Measurements from ENCODE around the gene RAMP3. TPM values are rescaled to one million over a fixed set of nuclear protein-coding genes. Genes with fewer than 3 reads are reported as not detected.

The RAMP3 gene
- polyA plus RNA-seq, 1 experiment = not detected

DNA sequence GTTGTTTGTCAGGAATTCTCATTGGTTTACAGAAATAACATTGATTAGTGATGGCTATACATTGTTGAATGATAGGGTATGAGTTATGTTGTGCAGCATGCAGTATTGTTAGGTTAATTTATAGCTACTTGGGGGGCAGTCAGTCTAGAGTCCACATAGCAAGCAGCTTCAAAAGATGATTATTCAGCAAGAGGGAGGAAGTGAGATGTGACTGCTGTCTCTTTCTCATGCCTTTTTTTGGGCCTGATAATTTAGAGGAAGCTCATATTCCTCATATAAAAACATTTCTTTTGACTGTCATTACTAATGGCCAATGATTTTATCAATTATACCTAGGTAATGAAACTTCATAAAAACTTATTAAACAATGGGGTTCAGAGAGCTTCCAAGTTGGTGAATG, 42.7 kb upstream of the RAMP3 start:
- DNase-seq (ENCODE audit: low read depth) = no peak
- Histone ChIP-seq H3K27me3 (ENCODE audit: control insufficient read depth, insufficient read depth, low read length) (peaks cover 4% of the 10 kb centered on the region), H3K4me3 (ENCODE audit: low read depth, low read length) (no peak overlapping the region), H3K36me3 (ENCODE audit: control insufficient read depth, insufficient read depth, low read length) (no peaks in the 10 kb centered on the region)
- TF ChIP-seq, protein P1, sequence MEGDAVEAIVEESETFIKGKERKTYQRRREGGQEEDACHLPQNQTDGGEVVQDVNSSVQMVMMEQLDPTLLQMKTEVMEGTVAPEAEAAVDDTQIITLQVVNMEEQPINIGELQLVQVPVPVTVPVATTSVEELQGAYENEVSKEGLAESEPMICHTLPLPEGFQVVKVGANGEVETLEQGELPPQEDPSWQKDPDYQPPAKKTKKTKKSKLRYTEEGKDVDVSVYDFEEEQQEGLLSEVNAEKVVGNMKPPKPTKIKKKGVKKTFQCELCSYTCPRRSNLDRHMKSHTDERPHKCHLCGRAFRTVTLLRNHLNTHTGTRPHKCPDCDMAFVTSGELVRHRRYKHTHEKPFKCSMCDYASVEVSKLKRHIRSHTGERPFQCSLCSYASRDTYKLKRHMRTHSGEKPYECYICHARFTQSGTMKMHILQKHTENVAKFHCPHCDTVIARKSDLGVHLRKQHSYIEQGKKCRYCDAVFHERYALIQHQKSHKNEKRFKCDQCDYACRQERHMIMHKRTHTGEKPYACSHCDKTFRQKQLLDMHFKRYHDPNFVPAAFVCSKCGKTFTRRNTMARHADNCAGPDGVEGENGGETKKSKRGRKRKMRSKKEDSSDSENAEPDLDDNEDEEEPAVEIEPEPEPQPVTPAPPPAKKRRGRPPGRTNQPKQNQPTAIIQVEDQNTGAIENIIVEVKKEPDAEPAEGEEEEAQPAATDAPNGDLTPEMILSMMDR (IDR thresholded peaks at IDR 0.05; ENCODE audit: insufficient read depth, low read depth, low read length) = no peak
- ChIA-PET POLR2A (no interaction called here), CTCF (interaction anchor here (2.3 to 2.8 kb wide), 3 partner anchors 10 to 141 kb away, joined by 7 to 15 read pairs (median 12); no protein-coding TSS in a partner anchor)

DNA sequence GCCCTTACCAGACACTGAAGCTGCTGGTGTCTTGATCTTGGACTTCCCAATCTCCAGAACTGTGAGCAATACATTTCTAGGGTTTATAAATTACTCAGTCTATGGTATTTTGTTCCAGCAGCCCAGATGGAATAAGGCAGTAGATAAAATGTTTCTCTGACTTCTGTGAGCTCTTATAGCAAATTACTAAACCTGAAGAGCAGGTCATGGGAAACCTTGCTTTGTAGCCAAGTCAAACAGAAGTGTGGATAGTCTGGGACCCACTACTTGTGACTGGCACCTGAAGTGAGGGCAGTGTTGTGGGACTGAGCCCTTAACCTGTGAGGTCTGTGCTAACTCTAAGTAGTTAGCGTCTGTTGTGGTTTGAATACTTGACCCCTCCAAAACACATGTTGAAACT, 41.5 kb upstream of the RAMP3 start:
- TF ChIP-seq, protein P1 (IDR thresholded peaks at IDR 0.05; ENCODE audit: insufficient read depth, low read depth, low read length) = no peak
- ChIA-PET POLR2A (no interaction called here), CTCF (interaction anchor here (2.3 to 2.4 kb wide), 2 partner anchors 9 to 142 kb away, joined by 7 to 12 read pairs; no protein-coding TSS in a partner anchor)
- no peak overlapping the region for H3K4me3 ChIP-seq (ENCODE audit: low read depth, low read length)
- H3K27me3 ChIP-seq (ENCODE audit: control insufficient read depth, insufficient read depth, low read length) = peaks cover 4% of the 10 kb centered on the region
- DNase-seq (ENCODE audit: low read depth) = no peak
- H3K36me3 ChIP-seq (ENCODE audit: control insufficient read depth, insufficient read depth, low read length) = no peaks in the 10 kb centered on the region

DNA sequence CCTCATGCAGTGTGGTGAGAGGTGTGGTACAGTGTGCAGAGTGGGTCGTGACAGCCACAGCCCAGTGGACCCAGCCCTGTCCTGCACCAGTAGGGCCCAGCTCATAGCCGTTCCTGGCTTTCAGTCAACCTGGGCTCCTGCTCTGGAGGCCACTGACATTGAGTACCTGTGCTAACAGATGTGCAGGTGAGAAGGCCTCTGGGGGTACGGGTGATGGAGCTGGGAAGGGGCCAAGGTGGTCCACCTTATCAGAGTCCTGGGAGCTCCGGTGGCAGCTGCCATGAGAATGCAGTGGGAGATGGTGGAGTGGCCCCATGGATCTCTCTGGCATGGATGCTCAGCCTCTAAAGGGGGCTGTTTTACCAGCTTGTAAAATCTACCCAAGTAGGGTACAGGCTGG, 40.0 kb upstream of the RAMP3 start:
- ChIA-PET POLR2A (no interaction called here), CTCF (interaction anchor here (1.8 kb wide), 1 partner anchor 18 kb away, joined by 5 read pairs; no protein-coding TSS in a partner anchor)
- DNase-seq (ENCODE audit: low read depth) = no peak
- H3K4me3 ChIP-seq (ENCODE audit: low read depth, low read length) = no peak overlapping the region
- TF ChIP-seq, protein P1 (IDR thresholded peaks at IDR 0.05; ENCODE audit: insufficient read depth, low read depth, low read length) = no peak
- peaks cover 4% of the 10 kb centered on the region for H3K27me3 ChIP-seq (ENCODE audit: control insufficient read depth, insufficient read depth, low read length)
- H3K36me3 ChIP-seq (ENCODE audit: control insufficient read depth, insufficient read depth, low read length) = no peaks in the 10 kb centered on the region

DNA sequence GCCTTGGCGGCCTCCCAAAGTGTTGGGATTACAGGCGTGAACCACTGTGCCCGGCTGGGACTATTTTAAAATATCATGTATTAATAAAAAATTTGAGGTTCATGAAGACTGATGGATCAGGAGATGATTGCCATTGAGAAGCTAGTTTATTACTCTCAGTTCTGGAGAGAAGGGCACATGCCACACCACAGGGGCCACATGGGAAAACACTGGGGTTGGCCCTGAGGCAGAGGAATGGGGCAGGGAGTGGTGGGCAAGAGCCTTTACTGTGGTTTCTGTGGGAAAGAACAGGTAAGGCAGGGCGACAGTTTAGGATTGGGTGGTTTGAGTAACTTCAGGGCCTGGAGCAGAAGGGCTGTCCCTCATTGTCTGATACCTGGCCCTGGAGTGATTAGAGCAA, 39.3 kb upstream of the RAMP3 start:
- Histone ChIP-seq H3K27me3 (ENCODE audit: control insufficient read depth, insufficient read depth, low read length) (peaks cover 7% of the 10 kb centered on the region), H3K36me3 (ENCODE audit: control insufficient read depth, insufficient read depth, low read length) (no peaks in the 10 kb centered on the region), H3K4me3 (ENCODE audit: low read depth, low read length) (no peak overlapping the region)
- DNase-seq (ENCODE audit: low read depth) = no peak
- TF ChIP-seq, protein P1 (IDR thresholded peaks at IDR 0.05; ENCODE audit: insufficient read depth, low read depth, low read length) = no peak
- ChIA-PET POLR2A (no interaction called here), CTCF (interaction anchor here (1.8 kb wide), 1 partner anchor 18 kb away, joined by 5 read pairs; no protein-coding TSS in a partner anchor)

DNA sequence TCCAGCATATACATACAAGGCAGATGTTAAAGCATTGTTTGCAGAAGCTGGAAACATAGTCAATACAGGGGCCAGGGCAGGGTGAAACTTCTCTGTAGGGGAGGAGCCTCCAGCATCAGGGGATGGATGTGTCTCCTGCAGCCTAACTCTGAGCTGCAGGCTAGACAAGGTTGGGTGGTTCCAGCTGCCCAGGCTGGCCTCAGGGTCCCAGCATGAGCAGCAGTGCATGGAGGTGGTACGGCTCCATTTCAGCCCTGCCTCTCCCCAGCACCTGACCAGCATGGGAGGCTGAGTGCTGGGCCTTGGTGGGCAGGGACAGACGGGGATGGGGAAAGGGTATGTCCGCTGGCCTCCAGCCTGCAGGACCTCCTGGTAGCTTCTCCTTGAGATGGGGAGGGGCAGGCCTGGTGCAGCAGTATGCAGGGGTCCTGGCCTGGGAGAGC, 38.7 kb upstream of the RAMP3 start:
- TF ChIP-seq, protein P1 (IDR thresholded peaks at IDR 0.05; ENCODE audit: insufficient read depth, low read depth, low read length) = no peak
- Histone ChIP-seq H3K4me3 (ENCODE audit: low read depth, low read length) (no peak overlapping the region), H3K36me3 (ENCODE audit: control insufficient read depth, insufficient read depth, low read length) (no peaks in the 10 kb centered on the region), H3K27me3 (ENCODE audit: control insufficient read depth, insufficient read depth, low read length) (peaks cover 5% of the 10 kb centered on the region)
- POLR2A ChIA-PET = no interaction called here
- DNase-seq (ENCODE audit: low read depth) = no peak
- CTCF ChIA-PET = interaction anchor here (1.0 to 1.8 kb wide), 2 partner anchors 17 to 268 kb away, joined by 3 to 5 read pairs; no protein-coding TSS in a partner anchor
